GM12801 (cell line): ENCODE data around the gene FAM177A1.

Experiments used
- TF ChIP-seq, protein P1 (sequence below): IDR thresholded peaks from one replicate; pipeline ENCODE4 v1.5.1; 2011; ENCODE audit warnings: control low read depth; ENCODE audit not compliant: insufficient read length; ENCODE audit errors: extremely low read depth

Gene FAM177A1

DNA sequence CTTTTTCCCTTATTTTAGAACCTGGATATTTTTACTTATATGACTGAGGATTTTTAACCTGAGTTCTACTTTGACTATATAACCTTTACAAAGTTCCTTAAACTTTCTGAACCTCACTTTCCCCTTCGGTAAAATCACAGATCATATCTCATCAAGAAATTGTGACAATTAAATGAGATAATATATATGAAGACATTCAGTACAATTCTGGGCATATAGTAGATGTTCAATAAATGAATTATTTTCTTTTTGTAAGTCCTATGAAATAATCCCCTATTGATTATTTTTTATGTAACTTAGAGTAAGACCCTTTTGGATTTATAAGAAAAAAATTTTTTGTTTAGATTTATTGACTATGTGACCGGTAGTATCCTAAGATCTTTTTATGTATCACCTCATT is 17.6 kb upstream of the FAM177A1 start:
- TF ChIP-seq, protein P1, sequence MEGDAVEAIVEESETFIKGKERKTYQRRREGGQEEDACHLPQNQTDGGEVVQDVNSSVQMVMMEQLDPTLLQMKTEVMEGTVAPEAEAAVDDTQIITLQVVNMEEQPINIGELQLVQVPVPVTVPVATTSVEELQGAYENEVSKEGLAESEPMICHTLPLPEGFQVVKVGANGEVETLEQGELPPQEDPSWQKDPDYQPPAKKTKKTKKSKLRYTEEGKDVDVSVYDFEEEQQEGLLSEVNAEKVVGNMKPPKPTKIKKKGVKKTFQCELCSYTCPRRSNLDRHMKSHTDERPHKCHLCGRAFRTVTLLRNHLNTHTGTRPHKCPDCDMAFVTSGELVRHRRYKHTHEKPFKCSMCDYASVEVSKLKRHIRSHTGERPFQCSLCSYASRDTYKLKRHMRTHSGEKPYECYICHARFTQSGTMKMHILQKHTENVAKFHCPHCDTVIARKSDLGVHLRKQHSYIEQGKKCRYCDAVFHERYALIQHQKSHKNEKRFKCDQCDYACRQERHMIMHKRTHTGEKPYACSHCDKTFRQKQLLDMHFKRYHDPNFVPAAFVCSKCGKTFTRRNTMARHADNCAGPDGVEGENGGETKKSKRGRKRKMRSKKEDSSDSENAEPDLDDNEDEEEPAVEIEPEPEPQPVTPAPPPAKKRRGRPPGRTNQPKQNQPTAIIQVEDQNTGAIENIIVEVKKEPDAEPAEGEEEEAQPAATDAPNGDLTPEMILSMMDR, result no peak

DNA sequence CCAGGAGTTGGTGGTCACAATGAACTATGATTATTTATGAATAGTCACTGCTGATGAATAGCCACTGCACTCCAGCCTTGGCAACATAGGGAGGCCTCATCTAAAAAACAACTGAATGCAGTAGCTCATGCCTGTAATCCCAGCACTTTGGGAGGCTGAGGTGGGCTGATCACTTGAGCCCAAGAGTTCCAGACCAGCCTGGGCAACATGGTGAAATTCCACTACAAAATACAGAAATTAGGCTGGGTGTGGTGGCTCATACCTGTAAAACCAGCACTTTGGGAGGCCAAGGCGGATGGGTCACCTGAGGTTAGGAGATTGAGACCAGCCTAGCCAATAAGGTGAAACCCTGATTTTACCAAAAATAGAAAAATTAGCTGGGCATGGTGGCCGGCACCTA is 13.5 kb upstream of the FAM177A1 start:
- TF ChIP-seq, protein P1, result no peak

DNA sequence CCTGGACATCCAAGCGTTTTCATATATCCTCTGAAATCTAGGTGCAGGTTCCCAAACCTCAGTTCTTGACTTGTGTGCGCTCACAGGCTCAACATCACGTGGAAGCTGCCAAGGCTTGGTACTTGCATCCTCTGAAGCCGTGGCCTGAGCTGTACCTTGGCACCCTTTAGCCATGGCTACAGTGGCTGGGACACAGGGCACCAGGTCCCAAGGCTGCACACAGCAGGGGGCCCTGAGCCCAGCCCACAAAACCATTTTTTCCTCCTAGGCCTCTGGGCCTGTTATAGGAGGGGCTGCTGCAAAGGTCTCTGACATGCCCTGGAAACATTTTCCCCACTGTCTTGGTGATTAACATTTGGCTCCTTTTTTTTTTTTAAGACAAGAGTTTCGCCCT is 11.6 kb upstream of the FAM177A1 start:
- TF ChIP-seq, protein P1, result no peak

DNA sequence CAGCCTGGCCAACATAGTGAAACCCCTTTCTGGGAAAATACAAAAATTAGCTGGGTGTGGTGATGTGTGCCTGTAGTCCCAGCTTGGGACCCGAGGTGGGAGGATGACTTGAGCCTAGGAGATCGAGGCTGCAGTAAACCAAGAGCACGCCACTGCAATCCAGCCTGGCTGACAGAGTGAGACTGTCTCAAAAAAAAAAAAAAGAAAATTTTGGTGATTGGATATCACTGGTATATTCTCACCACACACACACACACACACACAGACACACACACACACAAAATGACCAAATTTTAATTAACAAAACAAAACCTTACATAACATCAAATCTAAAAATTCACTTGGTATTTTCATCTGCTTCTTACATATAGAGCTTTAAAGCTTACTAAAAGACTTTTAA is 3.4 kb upstream of the FAM177A1 start:
- TF ChIP-seq, protein P1, result no peak

DNA sequence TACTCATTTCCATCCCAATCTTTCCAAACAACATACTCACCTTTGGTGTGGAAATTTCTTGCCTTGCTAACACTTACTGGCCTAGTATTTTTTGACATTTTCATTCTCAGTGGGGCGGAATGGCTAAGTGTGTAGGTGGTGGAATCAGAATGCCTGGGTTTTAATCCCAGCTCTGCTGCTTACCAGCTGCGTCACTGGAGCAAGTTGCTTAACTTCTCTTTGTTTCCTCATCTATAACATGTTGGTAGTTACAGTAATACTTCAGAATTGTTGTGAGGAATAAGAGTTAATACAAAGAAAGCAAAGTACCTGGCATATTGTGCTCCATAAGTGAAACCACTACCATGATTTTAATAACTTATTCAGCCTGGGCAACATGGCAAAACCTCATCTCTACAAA is 3.0 kb upstream of the FAM177A1 start:
- TF ChIP-seq, protein P1, result no peak

DNA sequence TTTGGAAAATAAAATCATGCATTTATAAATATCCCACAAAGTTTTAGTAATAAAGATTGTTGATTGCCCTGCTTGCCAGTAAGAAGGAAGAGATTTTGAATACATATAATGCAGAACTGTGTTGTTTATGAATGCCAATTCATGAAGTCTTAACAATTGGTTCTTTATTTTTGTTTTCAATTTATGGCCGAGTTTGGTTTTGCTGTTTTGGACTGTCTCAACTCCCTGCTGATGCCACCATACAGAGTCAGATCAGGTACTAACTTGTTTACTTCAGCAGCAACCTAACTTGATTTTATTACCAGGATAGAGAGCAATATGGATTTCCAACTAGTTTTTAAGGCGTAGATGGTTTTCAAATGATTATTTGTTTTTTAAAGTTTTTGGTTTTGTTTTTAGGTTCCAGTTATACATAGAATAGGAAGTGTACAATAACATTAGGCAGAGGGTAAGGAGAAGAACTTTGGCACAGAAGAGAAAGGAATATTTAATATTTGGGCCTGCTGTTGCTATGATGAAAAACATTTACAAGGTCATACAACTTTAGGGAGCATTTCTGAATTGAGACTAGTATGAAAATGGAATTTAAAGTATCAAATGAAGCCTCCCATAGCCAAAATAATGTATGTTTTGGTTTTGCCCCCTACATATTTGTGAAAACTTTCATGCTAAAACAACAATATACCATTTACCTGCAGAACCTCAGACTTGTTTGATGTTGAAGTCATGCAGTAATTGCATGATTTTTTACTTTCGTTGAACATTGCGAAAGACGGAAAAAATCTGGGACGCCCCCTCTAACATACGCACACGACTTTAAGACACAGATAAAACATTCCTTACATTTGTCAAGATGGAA is 904 bp upstream of the FAM177A1 start:
- TF ChIP-seq, protein P1, result no peak

DNA sequence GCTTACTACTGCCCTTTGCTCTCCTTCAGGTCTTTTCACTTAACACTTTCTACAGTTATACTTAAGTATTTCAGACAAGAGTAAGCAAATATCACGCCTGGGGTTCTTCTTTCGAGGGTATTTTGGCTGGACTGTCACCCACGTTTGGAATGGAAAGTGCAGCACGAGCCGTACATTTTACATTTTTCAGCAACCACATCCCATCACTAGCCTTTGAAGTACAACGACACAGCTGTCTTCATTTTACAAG is 349 bp upstream of the FAM177A1 start:
- TF ChIP-seq, protein P1, result no peak
